HG02763 (cell line): ENCODE results near the gene TRAF2.

Experiments used
- ATAC-seq: cut with Tn5 transposase; IDR thresholded peaks from one replicate; pipeline ENCODE4 v1.9.1; 2021; ENCODE audit warnings: mild to moderate bottlenecking, moderate library complexity; ENCODE audit not compliant: unreplicated experiment

TRAF2 gene

DNA sequence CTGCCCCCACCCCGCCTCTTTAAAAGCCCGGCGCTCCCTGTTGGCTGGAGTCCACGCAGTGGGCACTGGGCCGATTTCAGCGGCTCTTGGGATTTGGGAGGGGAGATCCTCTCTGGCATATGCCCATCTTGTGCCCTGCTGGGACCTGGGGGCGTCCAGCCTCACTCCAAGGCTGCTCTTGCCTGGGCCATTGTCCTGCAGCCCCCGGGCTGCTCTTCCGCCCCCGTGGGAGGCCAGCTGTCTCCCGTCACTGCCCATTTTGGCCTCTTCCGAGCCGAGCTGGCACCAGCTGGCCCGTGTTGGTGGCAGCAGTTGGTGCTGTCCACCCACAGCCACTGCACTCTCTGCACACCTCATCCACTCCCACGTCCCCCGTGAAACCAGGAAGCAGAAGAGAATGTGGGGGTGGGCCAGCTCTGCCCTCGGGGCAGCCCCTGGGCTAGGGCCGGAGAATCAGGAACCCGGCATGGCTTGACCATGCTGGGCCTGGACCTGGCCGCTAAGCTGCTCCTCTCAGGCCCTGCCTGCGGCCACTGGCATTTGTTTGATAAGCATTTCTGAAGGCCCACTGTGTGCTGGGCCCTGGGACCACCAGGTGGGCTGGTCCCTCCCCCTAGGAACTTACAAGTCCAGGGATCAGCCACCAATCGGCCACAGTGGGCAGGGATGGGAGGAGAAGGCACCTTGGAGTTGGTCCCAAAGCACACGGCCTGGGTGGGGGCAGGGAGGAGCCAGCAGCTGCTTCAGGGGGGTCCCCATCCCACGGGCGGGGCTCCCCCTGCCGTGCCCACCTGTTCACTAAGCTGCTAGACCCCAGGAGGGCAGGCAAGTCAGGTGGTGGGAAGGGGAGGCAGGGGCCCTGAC is 60.9 kb downstream of the TRAF2 start:
- ATAC-seq: no peak

DNA sequence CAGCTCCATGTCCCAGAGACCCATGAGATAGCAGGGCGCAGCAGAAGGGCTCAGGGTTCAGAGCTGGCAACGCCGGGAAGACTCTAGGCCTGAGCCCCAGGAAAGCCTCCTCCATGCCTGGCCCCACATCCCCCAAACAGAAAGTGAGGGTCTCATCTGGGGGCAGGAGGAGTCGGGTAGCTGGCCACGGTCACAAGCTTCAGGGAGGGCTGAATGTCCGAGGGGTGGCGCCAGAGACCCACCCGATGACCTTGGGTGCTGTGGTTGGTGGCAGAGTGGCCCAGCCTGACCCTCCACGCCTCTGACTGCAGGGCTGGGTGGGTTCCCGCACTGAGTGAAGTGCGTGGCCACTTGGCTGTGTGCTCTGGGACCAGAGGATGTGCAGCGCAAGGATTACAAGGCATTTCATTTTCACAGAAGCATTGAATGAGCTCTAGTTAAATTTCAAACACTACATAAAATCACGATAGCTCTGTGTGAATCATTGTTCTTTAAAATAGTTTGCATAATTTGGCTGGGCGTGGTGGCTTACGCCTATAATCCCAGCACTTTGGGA is 61.7 kb downstream of the TRAF2 start:
- ATAC-seq: no peak

DNA sequence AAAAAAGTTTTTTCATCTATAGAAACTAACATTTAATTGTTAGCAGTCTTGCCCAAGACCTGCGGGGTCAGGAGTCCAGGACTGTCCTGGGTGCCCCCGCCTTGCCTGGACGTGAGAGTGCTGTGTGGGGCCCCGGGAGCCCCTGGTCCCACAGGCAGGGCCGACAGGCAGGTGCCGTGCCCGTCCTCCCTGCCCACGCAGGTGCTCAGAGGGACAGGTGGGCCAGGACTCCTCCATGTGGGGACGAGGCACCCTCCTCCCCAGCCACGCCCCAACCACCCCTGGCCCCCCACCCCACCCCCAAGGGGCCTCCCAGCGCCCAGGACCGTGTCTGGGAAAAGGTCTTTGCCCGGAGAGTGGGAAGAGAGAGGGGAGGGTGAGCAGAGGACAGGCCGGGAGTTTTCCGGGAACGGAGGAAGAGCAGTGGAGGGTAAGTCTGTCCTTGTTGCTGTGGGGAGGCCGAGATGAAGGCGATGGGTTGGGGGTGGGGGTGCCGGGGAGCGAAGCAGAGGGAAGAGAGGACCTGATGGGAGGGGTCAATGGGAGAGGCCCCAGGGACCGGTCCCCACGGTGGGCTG is 63.0 kb downstream of the TRAF2 start:
- no peak for ATAC-seq

DNA sequence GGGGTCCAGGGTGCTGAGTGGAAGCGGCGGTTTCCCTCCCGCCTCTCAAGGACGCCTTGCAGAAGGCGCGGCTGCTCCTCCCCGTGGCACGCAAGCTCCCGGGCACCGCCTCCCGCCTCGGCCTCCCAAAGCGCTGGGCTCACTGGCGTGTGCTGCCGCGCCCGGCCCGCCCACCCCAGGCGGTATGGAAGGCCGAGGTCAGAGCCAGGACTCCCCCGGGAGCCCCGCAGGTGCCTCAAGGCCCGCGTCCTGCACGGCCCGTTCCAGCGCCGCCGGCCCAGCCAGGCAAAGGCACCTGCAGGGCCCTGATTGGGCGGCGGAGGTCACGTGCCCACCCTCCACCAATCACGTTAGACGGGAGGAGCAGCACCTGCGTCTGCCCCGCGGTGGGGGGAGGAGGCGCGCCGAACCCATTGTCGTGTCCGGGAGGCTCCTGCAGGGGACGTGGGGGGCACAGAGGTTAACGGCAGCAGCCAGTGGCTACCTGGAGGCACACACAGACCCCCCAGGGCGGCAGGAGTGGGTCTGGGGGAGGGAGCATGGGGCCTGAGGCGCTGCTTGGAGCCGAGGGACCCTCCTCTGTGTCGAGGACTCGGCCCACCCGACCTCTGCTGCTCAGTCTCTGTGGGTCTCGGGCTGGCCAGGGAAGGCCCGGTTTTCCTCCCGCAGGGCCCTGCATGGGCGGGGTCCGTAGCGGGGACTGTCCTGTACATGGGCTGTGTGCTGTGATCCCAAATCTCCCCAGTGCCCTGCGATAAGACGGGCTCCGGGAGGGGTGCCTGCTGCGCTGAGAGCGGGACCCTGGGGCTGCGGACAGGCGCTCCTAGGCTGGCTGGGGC is 63.7 kb downstream of the TRAF2 start:
- ATAC-seq: peak; percentile 79

DNA sequence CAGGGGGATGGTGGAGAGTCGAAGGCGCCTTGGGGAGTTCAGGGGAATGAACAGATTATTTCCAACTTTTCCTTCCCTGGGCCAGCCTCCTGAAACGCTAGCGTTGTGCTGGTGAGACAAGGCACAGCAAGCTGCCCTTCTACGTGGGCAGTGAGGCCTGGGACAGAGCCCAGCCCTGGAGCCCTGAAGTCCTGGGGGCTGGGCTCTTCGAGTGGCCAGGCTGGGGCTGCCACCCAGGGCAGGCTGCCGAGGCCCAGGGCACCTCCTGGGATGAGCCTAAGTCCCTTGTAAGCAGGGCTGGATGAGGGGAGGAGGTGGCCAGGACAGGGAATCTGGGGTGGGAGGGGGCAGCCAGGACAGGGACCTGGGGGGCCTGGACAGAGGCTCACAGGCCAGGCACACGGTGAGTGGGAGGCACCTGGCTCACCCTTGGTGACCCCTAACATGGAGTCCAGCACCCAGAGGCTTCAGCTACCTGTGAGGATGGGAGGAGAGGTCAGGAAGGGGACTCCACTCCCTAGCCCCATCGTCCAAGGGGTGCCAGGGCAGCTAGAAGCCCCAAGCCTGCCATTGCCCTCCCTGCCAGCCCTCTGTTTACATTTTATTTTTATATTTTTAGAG is 64.5 kb downstream of the TRAF2 start:
- ATAC-seq: no peak

DNA sequence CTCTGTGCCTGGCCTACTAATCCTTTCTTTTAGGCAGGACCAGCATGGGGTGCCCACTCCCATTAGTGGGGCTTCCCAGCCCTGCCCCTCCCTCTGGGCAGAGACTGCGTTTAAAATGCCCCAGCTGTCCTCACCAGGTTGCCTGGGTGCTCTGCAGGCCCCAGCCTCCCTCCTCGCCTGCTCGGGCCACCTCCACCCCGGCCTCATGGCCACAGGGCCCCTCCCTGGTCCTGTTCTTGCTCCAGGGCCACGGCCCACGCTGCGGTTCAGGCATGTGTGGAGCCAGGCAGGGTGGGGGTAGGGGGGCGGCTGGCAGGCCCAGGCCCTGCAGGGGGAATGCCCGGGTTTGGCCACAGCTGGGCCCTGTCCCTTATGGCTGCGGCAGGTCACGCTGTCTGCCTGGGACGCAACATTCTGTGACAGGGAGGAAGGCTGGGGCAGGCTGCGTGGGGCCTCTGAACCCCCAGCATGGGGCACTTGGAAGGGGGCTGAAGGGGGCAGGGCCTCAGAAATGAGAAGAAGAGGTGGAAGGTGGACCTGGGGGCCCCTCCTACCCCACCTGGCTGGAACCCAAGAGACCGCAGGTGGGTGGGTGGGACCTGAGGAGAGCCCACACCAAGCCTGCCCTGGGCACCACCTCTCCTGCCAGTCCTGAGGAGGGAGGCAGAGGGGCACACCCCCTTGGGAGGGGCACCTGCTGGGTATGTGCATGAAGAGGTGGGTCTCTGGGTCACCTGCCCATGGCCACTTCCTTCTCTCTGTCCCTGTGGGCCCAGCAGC is 65.4 kb downstream of the TRAF2 start, which contains the start of gene LCN12:
LCN12 (plus strand) TSS at position 733 of the 780 bp plus-strand sequence. CDS start 55 bp downstream, outside the sequence.
- ATAC-seq: no peak

DNA sequence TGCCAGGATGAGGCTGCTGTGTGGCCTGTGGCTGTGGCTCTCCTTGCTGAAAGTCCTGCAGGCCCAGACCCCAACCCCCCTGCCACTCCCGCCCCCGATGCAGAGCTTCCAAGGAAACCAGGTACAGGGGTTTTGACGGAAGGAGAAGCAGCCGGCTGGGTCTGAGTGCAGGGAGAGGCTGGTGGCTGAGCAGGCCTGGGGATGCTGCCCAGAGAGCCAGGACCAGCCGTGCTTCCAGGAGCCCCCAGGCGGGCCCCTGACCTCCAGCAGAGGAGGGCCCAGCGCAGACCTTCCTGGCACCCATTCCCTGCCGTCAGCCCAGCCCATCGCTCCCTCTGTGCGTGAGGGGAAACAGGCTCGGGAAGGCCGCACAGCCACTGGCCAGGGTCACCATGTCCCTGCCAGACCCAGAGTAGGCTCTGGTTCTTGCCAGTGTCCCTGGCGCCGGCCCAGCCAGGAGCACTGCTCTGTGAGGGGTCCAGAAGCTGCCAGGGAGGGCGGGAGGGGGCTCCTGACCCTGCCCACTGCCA is 66.1 kb downstream of the TRAF2 start:
- ATAC-seq: no peak

DNA sequence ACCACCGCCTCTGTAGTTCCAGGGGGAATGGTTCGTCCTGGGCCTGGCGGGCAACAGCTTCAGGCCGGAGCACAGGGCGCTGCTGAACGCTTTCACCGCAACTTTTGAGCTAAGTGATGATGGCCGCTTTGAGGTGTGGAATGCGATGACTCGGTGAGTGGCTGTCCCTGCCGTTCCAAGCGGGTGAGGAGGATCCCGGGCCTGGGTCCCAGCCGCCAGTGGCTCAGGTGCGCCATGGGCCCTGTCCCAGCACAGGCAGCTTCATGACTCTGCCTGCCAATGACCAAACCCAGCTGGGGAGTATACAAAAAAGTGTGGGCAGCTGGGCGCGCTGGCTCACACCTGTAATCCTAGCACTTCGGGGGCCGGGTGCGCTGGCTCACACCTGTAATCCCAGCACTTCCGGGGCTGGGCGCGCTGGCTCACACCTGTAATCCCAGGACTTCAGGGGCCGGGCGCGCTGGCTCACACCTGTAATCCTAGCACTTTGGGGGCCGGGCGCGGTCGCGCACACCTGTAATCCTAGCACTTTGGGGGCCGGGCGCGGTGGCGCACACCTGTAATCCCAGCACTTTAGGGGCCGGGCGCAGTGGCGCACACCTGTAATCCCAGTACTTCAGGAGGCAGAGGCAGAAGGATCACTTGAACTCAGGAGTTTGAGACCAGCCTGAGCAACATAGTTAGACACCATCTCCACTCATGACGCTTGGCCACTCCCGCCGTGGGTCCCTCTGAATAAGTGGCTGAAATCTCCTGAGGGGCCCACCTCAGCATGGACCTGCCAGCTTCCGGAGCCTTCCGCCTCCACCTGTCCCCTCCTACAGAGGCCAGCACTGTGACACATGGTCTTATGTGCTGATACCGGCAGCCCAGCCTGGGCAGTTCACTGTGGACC is 66.8 kb downstream of the TRAF2 start:
- no peak for ATAC-seq

DNA sequence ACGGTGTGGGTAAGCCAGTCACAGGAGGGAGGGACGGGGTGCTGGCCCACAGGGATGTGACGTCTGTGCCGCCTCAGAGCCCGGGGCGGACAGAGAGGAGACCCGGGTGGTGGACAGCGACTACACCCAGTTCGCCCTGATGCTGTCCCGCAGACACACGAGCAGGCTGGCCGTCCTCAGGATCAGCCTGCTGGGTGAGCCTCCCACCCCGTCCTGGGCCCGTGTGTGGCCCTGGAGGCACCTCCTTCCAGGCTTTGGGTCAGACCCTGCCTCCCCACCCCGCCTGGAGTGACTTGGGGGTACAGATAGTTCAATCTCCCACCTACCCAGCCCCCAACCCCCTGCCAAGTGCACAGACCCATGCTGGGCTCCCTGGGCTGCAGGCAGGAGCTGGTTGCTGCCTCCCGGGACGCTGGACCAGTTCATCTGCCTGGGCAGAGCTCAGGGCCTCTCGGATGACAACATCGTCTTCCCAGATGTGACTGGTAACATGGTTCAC is 67.5 kb downstream of the TRAF2 start:
- ATAC-seq: no peak

DNA sequence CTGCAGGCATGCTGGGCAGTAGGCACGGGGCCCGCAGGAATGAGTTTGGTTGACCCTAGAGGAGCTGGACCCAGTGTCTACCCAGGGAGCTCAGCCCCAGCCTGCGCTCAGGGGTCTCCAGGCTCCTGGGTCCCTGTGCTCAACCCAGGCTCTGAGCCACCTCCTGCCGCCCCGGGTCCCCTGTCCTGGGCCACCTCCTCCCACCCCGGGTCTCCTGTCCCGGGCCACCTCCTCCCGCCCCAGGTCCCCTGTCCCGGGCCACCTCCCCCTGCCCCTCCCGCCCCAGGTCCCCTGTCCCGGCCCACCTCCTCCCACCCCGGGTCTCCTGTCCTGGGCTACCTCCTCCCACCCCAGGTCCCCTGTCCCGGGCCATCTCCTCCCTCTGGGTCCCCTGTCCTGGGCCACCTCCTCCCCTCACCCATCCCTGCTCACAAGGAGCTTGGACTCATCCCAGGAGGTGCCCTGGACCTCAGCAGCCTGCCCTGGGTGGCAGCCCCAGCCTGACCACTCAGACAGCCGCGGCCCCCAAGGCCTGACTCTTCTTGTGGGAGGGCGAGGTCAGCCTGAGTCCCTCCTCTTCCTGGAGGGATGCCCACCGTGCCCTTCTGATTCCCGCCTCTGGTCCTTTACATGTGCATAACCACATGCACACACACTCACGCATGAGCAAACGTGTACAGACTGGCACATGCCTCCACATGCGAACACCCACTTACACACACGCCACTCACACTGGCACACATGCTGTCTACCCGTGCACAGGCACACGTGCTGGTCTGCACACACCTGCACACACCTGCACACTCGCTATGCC is 68.2 kb downstream of the TRAF2 start:
- no peak for ATAC-seq

DNA sequence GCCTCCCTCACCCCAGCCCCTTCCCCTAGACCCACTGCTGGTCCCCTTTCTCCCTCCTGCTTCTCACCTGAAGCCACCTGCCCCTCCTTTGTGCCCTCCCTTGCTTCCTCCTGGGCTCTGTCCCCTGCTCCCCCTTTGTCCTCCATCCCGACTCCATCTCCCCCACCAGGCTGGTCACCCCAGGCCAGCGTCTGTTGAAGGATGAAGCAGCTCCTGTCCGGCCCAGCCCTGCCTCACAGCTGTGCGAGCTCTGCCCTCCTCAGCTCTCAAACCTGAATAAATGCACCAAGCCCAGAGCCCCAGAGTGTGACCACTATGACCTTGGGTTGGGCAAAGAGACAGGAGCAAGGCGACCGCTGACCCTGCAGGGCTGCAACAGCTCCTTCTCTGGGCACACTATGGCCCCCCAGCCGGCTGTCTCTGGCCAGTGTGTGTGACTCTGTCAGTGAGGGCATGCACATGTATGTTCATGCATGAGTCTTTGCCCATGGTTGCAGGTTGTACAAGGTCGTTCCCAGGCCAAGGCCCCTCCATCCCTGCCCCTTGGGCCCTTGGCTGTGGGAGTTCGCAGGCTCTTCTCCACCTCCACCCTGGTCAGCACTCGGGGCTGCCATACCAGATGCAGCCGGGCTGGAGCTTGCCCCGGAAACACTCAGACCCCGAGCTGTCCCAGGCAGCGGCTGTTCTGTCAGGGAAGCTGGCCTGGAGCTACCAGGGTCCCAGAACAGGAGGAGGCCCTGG is 69.1 kb downstream of the TRAF2 start:
- ATAC-seq: no peak

DNA sequence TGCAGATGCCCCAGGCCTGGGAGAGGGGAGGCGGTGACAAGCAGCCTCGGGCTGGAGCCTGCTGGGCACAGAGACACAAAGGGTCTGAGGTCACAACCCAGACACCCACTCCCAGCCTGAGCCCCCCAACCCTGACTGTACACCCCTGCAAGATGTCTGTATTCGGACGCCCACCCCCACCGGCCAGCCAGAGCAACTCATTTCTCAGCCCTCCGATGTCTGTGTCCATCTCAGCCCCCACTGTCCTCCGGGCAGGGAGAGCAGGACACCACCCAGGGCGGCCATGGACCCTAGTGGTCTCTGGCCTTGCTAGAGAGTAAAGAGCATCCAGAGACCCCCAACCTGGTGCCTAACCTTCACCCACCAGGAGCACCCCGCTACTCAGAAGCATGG is 69.6 kb downstream of the TRAF2 start:
- no peak for ATAC-seq

DNA sequence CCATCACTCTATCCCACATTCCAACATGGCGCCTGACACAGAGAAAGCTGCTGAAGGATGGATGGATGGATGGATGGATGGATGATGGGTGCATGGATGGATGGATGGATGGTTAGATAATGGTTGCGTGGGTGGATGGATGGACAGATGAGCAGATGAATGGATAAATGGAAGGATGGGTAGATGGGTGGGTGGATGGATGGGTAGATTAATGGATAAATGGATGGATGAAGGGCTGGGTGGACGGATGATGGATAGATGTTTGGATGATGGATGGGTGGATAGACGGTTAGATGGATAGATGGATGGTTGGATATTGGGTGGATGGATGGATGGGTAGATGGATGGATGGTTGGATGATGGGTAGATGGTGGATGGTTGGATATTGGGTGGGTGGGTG is 70.3 kb downstream of the TRAF2 start:
- no peak for ATAC-seq

DNA sequence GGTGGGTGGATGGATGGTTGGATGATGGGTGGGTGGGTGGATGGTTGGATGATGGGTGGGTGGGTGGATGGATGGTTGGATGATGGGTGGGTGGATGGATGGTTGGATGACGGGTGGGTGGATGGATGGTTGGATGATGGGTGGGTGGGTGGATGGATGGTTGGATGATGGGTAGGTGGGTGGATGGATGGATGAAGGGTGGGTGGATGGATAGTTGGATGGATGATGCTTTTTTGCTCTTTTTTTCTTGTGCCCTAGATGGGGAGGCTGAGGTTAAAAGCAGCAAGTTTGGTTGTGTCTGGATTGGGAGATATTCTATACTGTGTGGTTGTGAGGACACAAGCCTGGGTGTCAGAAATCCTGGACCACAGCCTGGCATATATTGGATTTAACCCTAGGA is 71.1 kb downstream of the TRAF2 start:
- ATAC-seq: no peak

DNA sequence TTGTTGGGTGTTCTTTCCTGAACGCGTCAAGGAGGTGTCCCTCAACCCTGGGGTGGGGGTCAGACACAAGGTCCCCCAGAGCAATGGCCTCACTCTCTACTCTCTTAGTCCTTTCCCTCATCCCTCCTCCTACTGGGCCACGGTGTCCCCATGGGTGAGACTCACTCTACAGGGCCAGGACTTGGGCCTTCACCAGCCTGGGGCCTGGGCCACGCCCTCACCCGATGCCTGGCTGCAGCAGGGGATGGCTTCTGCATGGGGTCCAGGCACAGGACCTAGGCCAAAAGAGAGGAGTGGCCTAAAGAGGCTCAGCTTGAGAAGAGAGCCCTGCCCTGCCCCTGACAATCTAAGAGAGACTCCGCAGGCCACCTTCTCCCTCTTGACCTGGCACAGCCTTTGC is 71.6 kb downstream of the TRAF2 start:
- ATAC-seq: no peak

DNA sequence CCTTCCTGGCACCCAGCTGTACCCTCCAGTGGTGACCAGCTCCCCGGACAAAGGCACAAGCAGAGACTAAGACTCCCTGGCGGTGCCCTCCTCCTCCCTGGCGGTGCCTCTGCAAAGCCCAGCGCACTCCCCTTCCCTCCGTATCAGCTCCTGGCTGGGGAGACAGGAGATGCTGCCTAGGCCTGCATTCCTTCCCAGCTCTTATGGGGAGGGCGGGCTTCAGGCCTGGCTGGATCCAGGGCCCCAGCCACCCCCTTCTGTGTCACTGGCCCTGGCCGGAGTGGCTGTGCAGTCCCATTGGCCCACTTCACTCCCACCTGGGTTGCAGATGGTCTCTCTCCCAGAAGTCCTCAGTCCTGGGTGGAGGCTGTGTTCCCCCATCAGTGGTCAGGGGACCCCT is 72.2 kb downstream of the TRAF2 start:
- no peak for ATAC-seq
